GM12891 (cell line): Measurements from ENCODE around the gene ROCK1.
A peak's percentile ranks its signal among the peaks of the same experiment; 100 is the strongest.

Experiments
- DNase-seq: peaks from one replicate; pipeline ENCODE4 v3.0.0; 2011; ENCODE audit warnings: low spot score; ENCODE audit not compliant: insufficient read length
- FAIRE-seq: peaks from 2 replicates; lab custom pipeline; 2011; peaks lifted over from hg19 to GRCh38; lab: Jason Lieb, UNC
- PAX5 ChIP-seq: IDR thresholded peaks from 2 replicates; pipeline ENCODE4 v1.6.1; 2011; ENCODE audit warnings: low read length, moderate library complexity, mild to moderate bottlenecking; ENCODE audit not compliant: insufficient read depth, severe bottlenecking
- POLR2A ChIP-seq: IDR thresholded peaks from 2 replicates; pipeline ENCODE4 v1.6.1; 2011; ENCODE audit warnings: low read depth, low read length, control low read depth
- POLR2AphosphoS5 ChIP-seq: IDR thresholded peaks from 2 replicates; pipeline ENCODE4 v1.6.1; 2011; ENCODE audit warnings: low read depth, low read length, control low read depth
- POU2F2 ChIP-seq: IDR thresholded peaks from 2 replicates; pipeline ENCODE4 v1.6.1; 2011; ENCODE audit warnings: low read depth, mild to moderate bottlenecking, control low read depth, low read length, moderate library complexity
- SPI1 ChIP-seq: IDR thresholded peaks from 2 replicates; pipeline ENCODE4 v1.6.1; 2011; ENCODE audit warnings: low read depth, low read length, control low read depth
- TAF1 ChIP-seq: IDR thresholded peaks from 2 replicates; pipeline ENCODE4 v1.6.1; 2011; ENCODE audit warnings: low read depth, low read length, control low read depth

ROCK1 gene

DNA sequence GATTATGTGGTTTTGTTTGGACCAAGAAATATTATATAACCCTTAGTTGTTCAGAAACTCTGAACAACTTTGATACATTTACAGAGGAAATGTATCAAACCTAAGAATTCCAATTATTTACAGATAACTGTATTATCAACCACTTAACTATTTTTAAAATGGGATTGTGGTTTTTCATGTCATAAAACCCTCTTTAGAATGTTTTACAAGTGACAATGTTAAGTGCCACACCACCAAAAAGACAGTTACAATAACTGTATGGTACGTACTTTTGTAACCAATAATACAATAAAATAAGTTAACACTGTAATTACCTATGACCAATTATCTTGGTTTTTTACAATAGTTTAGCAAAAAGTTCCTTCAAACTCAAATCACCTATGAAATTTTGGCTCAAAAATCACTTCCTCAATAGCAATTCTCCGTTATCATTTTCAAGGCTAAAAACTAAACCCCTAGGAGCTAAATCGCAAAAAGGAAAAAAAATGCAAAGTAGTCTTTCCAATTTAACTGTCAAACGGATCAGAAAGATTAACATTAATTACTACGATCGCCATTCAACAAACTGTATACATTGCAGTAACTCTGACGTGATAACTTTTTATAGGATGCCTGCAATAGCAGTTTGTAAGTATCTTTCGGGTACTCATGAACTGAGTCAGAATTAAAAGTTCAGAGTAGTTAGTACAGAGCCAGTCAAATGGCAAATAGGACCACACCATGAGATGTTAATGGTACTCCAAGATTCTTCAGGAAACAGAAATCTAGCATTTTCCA is 1.5 kb downstream of the ROCK1 start:
- DNase-seq (no peak), FAIRE-seq (no peak)
- peak; percentile 45; the same call in 1 of the 2 replicates for TF ChIP-seq SPI1
- TF ChIP-seq TAF1 = no peak
- no peak for TF ChIP-seq POLR2A

DNA sequence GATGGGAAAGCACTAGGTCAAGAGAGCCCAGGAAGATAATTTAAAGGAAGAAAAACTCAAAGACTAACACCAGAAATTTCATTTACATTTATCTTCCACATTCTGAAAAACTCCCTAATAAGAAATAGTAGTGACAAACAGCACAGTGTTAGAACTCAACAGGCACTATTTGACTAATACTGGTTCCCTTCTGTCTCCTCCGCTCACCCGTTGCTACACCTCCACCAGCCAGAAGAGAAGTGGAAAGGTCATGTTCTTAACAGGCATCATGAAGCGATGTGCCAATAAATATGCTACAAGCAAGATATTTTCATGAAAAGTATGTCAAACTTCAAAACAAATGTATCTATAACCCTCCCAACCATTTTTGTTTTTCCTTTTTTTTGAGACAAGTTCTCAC is 5.7 kb downstream of the ROCK1 start:
- no peak for DNase-seq
- TF ChIP-seq PAX5 = no peak
- no peak for TF ChIP-seq POLR2AphosphoS5
- TF ChIP-seq SPI1 = 0 out of 2 replicates have a peak, but pooled peaks have one; percentile 21
- peak; percentile 65 for FAIRE-seq

DNA sequence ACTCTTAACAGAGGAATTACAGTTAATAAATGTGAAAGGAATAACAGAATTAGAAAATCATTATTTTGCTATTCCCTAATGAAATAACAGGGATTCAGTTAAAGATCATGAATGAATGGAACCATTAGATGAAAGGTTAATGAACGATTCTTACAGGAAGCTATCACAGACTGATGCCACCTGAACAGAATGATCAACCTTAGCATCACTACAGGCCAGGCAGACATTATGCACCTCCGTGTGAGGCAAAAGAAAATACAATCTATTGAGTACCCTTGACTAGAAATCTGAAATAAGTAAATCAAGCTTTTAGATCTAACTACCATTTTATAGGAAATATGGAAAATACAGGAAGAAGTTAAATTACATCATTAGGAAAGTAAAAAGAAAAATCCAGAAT is 10.4 kb downstream of the ROCK1 start:
- DNase-seq (no peak), FAIRE-seq (peak; percentile 58)
- TF ChIP-seq POU2F2 = no peak
- no peak for TF ChIP-seq POLR2AphosphoS5
- no peak for TF ChIP-seq PAX5
- TF ChIP-seq POLR2A = no peak
- TF ChIP-seq TAF1 = no peak
- TF ChIP-seq SPI1 = no peak

DNA sequence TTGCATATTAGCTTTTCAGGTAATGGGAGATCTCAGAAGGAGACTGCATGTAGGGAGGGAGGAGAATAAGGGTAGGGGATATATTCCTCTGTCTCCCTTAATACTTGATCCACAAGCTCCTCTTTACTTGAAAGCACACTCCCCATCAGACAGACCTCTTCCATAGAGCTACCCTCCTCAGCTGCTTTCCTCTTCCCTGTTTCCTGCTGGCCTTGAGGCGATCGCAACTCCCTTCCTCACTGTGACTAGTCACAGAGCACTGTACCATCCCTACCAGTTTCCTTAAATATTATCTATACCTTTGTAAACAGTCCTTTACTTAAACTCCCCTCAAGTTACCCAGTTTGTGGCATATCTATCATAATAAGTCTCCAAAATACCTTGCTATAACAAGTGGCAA is 10.9 kb downstream of the ROCK1 start:
- FAIRE-seq (no peak), DNase-seq (no peak)
- TF ChIP-seq TAF1 = no peak
- TF ChIP-seq SPI1 = no peak
- TF ChIP-seq POLR2A = no peak
- TF ChIP-seq POU2F2 = no peak
- no peak for TF ChIP-seq PAX5
- TF ChIP-seq POLR2AphosphoS5 = no peak

DNA sequence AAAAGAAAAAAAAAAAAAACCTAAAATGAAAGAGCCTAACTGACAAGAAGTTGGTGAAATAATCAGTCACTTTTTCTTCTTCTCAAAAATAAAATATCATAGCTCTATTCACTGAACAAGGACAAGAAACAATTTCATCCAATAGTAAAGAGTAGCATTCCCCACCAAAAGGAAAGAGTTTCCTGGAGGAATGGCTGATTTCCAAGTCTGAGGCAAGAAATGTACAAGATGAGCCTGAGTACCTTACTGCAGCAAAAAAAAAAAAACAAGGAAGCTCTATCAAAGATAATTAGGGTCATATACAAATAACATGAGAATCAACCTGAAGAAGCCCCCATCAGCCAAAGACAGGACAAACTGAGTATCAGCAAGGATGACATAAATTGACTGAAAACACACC is 11.5 kb downstream of the ROCK1 start:
- no peak for TF ChIP-seq POU2F2
- no peak for TF ChIP-seq POLR2AphosphoS5
- no peak for TF ChIP-seq PAX5
- no peak for TF ChIP-seq POLR2A
- TF ChIP-seq SPI1 = no peak
- no peak for TF ChIP-seq TAF1
- FAIRE-seq (no peak), DNase-seq (no peak)

DNA sequence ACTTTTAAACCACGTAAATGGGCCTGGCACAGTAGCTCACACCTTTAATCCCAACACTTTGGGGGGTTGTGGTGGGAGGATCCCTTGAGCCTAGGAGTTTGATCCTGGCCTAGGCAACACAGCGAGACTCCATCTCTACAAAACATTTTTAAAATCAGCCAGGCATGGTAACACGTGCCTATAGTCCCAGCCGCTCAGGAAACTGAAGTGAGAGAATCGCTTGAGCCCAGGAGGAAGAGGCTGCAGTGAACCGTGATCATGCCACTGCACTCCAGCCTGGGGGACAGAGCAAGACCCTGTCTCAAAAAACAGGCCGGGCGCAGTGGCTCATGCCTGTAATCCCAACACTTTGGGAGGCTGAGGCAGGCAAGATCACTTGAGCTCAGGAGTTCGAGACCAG is 12.2 kb downstream of the ROCK1 start:
- FAIRE-seq (peak; percentile 62), DNase-seq (no peak)
- TF ChIP-seq POLR2AphosphoS5 = no peak
- TF ChIP-seq POU2F2 = no peak
- no peak for TF ChIP-seq POLR2A
- TF ChIP-seq SPI1 = peak; percentile 40; the same call in 1 of the 2 replicates
- no peak for TF ChIP-seq TAF1
- TF ChIP-seq PAX5 = peak; percentile 56

DNA sequence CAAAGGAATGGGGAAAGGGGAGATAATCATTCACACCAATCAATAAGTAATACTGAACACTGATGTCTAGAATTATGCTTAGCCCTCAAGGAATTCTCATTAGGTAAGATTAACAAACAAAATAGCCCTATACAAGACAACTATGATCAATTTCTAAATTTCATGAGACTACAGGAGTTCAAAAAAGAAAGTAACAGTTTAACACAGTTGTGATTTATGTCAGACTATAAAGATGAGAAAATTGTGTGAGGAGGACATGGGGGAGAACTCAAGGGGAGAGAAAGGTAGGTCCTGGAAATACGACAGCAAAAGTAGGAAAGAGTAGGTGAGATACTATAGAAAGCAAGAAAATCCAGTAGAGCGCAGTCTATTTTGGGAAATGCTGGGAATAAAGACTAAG is 14.9 kb downstream of the ROCK1 start:
- FAIRE-seq (no peak), DNase-seq (no peak)
- TF ChIP-seq TAF1 = no peak
- no peak for TF ChIP-seq POU2F2
- TF ChIP-seq POLR2A = no peak
- TF ChIP-seq PAX5 = no peak
- TF ChIP-seq POLR2AphosphoS5 = no peak

DNA sequence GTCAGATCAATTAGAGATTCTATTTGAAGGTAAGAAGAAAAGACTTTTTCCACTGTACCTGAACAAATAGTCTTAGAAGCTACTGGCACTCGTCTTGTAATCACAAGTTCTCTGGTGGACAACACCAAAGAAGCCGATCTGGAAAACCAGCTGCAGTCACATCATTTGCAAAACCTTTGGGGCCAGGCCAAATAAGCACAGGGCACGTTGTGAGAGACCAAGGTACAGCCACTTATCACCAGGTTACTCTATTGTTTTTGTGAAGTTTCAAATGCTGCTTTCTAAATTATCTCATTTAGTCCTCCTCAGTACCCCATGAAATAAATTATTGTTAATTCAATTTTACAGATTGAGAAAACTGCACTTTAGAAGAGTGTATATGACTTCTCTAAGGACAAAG is 18.5 kb downstream of the ROCK1 start:
- no peak for DNase-seq
- no peak for TF ChIP-seq TAF1
- FAIRE-seq = no peak

DNA sequence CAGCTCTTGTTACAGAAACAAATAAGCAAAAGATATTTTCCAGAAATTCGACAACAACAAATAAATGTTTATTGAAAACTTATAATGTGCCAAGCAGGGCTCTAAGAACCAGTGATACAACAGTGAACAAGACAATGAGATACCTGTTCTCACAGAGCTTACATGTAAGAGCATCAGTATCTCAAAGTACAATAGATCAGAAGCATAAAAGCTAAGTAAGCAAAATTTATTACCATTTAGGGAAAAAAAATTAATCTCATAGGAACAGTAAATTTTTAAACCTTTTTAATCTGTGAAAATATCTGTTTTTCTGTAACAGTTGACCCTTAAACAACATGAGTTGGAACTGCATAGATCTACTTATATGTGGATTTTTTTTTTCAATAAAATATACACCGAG is 20.9 kb downstream of the ROCK1 start:
- FAIRE-seq (no peak), DNase-seq (no peak)
- TF ChIP-seq POLR2AphosphoS5 = no peak
- no peak for TF ChIP-seq TAF1
- no peak for TF ChIP-seq PAX5
- no peak for TF ChIP-seq POLR2A
- TF ChIP-seq POU2F2 = no peak

DNA sequence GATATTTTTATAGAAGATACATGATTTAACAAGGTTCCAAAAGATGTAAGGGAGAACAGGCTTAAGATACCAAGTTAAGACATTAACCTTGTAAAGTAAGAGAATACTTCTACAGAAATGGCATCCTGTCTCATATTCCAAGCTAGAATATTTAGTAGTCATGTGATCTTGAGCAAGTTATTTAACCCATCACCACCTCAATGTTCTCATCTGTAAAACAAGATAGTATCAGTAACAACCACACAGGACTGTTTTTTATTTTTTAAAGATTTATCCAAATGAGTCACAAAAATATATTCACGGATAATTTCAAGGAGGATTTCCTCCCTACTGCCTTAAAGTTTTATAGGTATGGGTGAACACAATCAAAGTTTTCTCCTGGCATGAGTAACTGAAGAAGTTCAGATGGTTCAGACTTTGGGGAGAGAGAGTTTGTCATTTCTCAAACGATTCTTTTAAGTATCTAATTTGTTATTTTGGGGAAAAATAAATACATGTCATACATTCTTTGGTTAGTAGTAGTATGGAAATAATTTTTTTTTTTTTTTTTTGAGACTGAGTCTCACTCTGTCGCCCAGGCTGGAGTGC is 25.9 kb downstream of the ROCK1 start:
- no peak for DNase-seq
- TF ChIP-seq PAX5 (no peak), POLR2A (no peak), POU2F2 (no peak), POLR2AphosphoS5 (no peak), SPI1 (no peak), TAF1 (no peak)
- no peak for FAIRE-seq
